WTC11 (cell line): ENCODE data around the gene ZNF613. TPM values are rescaled to one million over a fixed set of nuclear protein-coding genes. Genes with fewer than 3 reads are reported as not detected.

Experiments
- ATAC-seq: fragments of 200-7000 bp; cut with Tn5 transposase; 2 replicates; pipeline ENCODE4 v1.10.0; 2021; ENCODE audit warnings: mild to moderate bottlenecking, moderate library complexity
- CTCF ChIA-PET: fragments of 300-600 bp; sonication (Branson Sonifier 250); formaldehyde crosslinking; loops from one replicate; lab custom pipeline; 2021; ENCODE audit warnings: antibody characterized with exemption; lab: Charles Lee
- POLR2A ChIA-PET: fragments of 350-600 bp; sonication (Branson Sonifier 250); formaldehyde crosslinking; loops from one replicate; lab custom pipeline; 2021; ENCODE audit warnings: antibody characterized with exemption; lab: Charles Lee
- DNase-seq: peaks from one replicate; pipeline ENCODE4 v3.0.0; 2021; ENCODE audit warnings: low spot score
- H3K27ac Mint-ChIP-seq: 2 replicates; pipeline ENCODE4 v1.8.0; 2021; ENCODE audit warnings: mixed read lengths
- H3K27me3 Mint-ChIP-seq: 2 replicates; pipeline ENCODE4 v1.8.0; 2021; ENCODE audit warnings: low read depth, mild to moderate bottlenecking, moderate library complexity, mixed read lengths
- H3K36me3 Mint-ChIP-seq: 2 replicates; pipeline ENCODE4 v1.8.0; 2021; ENCODE audit warnings: mixed read lengths
- H3K4me1 Mint-ChIP-seq: 2 replicates; pipeline ENCODE4 v1.8.0; 2022; ENCODE audit warnings: mixed read lengths
- H3K4me3 Mint-ChIP-seq: 2 replicates; pipeline ENCODE4 v1.8.0; 2021; ENCODE audit warnings: mild to moderate bottlenecking, moderate library complexity, mixed read lengths
- H3K9me3 Mint-ChIP-seq: 2 replicates; pipeline ENCODE4 v1.8.0; 2021; ENCODE audit warnings: mixed read lengths
- IRF2 ChIP-seq: sonication (generic); formaldehyde crosslinking; IDR thresholded peaks from 2 replicates; pipeline ENCODE4 v1.8.0; 2022; ENCODE audit warnings: low read depth, missing genetic modification reagents, borderline replicate concordance
- JUN ChIP-seq: sonication (generic); formaldehyde crosslinking; IDR thresholded peaks from 2 replicates; pipeline ENCODE4 v1.8.0; 2023; ENCODE audit warnings: mild to moderate bottlenecking, missing genetic modification reagents
- NR1H2 ChIP-seq: sonication (generic); formaldehyde crosslinking; IDR thresholded peaks from 2 replicates; pipeline ENCODE4 v1.9.0; 2021; ENCODE audit warnings: mild to moderate bottlenecking, moderate library complexity, missing genetic modification reagents
- NR2C2 ChIP-seq: sonication (generic); formaldehyde crosslinking; IDR thresholded peaks from 2 replicates; pipeline ENCODE4 v1.8.0; 2022; ENCODE audit warnings: mild to moderate bottlenecking, missing genetic modification reagents
- NR3C1 ChIP-seq: sonication (generic); formaldehyde crosslinking; conservative IDR thresholded peaks from 2 replicates; pipeline ENCODE4 v1.8.1; 2023; ENCODE audit warnings: low read depth, mild to moderate bottlenecking, missing genetic modification reagents
- OVOL2 ChIP-seq: fragments of 250-450 bp; sonication (Bioruptor Pico); IDR thresholded peaks from 2 replicates; pipeline ENCODE4 v1.9.0; 2021; ENCODE audit warnings: mild to moderate bottlenecking, borderline replicate concordance
- SMAD4 ChIP-seq: sonication (generic); formaldehyde crosslinking; IDR thresholded peaks from 2 replicates; pipeline ENCODE4 v1.8.0; 2022; ENCODE audit warnings: mild to moderate bottlenecking, missing genetic modification reagents
- TP53 ChIP-seq: sonication (generic); formaldehyde crosslinking; IDR thresholded peaks from 2 replicates; pipeline ENCODE4 v1.8.1; 2023; ENCODE audit warnings: mild to moderate bottlenecking, missing genetic modification reagents
- ZBTB21 ChIP-seq: sonication (generic); formaldehyde crosslinking; IDR thresholded peaks from 2 replicates; pipeline ENCODE4 v1.8.1; 2023; ENCODE audit warnings: mild to moderate bottlenecking, missing genetic modification reagents, borderline replicate concordance
- ZNF121 ChIP-seq: sonication (generic); formaldehyde crosslinking; IDR thresholded peaks from 2 replicates; pipeline ENCODE4 v1.8.0; 2023; ENCODE audit warnings: missing genetic modification reagents
- ZNF232 ChIP-seq: sonication (generic); formaldehyde crosslinking; IDR thresholded peaks from 2 replicates; pipeline ENCODE4 v1.8.0; 2022; ENCODE audit warnings: mild to moderate bottlenecking, missing genetic modification reagents
- total RNA-seq: library from RNA; stranded (reverse); gene quantifications from 3 replicates; pipeline ENCODE4 v1.2.3, GENCODE V29; 2021
- TF ChIP-seq, protein P1 (sequence below): sonication (generic); formaldehyde crosslinking; IDR thresholded peaks from 2 replicates; pipeline ENCODE4 v1.8.1; 2022; ENCODE audit warnings: mild to moderate bottlenecking, moderate library complexity, missing genetic modification reagents
- TF ChIP-seq, protein P2 (sequence below): fragments of 250-450 bp; sonication (Bioruptor Pico); IDR thresholded peaks from 2 replicates; pipeline ENCODE4 v2.1.2; 2022; ENCODE audit warnings: mild to moderate bottlenecking, moderate library complexity
- TF ChIP-seq, protein P3 (sequence below): sonication (generic); formaldehyde crosslinking; IDR thresholded peaks from 2 replicates; pipeline ENCODE4 v1.8.1; 2023; ENCODE audit warnings: mild to moderate bottlenecking, missing genetic modification reagents, borderline replicate concordance
- TF ChIP-seq, protein P4 (sequence below): sonication (generic); formaldehyde crosslinking; IDR thresholded peaks from 2 replicates; pipeline ENCODE4 v1.8.1; 2023; ENCODE audit warnings: mild to moderate bottlenecking, missing genetic modification reagents
- TF ChIP-seq, protein P5 (sequence below): sonication (generic); formaldehyde crosslinking; IDR thresholded peaks from 2 replicates; pipeline ENCODE4 v1.8.1; 2023; ENCODE audit warnings: mild to moderate bottlenecking, missing genetic modification reagents, moderate library complexity
- TF ChIP-seq, protein P6 (sequence below): fragments of 250-450 bp; sonication (Bioruptor Pico); IDR thresholded peaks from 2 replicates; pipeline ENCODE4 v1.9.0; 2021; ENCODE audit warnings: mild to moderate bottlenecking, borderline replicate concordance

The ZNF613 gene
- total RNA-seq, 1 experiment from 2014 or later = 13.7 TPM

DNA sequence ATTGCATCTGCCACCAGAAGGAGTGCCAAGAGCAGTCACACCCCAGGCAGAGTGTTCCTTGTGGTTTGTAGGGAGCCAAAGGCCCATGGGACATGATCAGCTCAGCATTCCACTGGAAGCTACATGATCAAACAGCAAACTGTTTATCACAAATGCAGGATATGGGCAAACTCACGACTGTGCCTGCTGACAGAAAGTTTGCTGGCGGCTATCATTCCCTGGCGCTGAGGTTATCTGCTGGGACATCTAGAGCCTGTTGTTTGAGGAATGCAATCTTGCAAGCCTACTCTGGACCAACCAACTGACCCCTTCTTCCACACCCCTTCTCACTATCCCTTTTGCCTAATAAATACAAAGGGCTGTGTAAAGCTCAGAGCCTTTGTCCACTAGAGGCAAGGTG lies 7.7 kb upstream of the ZNF613 start (continued):
- TF ChIP-seq, protein P1, sequence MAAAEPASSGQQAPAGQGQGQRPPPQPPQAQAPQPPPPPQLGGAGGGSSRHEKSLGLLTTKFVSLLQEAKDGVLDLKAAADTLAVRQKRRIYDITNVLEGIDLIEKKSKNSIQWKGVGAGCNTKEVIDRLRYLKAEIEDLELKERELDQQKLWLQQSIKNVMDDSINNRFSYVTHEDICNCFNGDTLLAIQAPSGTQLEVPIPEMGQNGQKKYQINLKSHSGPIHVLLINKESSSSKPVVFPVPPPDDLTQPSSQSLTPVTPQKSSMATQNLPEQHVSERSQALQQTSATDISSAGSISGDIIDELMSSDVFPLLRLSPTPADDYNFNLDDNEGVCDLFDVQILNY (CRISPR knock-in tag) = no peak
- TF ChIP-seq NR2C2 (no peak), ZNF232 (CRISPR knock-in tag) (no peak), SMAD4 (CRISPR knock-in tag) (no peak), NR3C1 (CRISPR knock-in tag) (no peak), OVOL2 (CRISPR knock-in tag) (no peak)
- TF ChIP-seq, protein P2, sequence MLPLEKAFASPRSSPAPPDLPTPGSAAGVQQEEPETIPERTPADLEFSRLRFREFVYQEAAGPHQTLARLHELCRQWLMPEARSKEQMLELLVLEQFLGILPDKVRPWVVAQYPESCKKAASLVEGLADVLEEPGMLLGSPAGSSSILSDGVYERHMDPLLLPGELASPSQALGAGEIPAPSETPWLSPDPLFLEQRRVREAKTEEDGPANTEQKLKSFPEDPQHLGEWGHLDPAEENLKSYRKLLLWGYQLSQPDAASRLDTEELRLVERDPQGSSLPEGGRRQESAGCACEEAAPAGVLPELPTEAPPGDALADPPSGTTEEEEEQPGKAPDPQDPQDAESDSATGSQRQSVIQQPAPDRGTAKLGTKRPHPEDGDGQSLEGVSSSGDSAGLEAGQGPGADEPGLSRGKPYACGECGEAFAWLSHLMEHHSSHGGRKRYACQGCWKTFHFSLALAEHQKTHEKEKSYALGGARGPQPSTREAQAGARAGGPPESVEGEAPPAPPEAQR = no peak

DNA sequence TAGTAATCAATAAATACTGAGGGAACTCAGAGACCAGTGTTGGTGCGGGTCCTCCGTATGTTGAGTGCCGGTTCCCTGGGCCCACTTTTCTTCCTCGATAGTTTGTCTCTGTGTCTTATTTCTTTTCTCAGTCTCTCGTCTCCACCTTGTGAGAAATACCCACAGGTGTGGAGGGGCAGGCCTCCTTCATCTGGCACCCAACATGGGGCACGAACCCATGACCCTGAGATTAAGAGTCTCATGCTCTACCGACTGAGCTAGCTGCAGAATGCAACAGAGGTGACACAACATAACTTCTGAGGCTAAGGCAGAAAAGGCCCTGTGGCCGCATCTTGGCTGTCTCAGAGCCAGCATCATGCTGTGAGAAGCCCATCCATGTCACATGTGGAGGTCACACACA lies 5.3 kb upstream of the ZNF613 start:
- POLR2A ChIA-PET = no interaction called here
- no peak overlapping the region for H3K27ac Mint-ChIP-seq
- no peak for DNase-seq
- TF ChIP-seq NR1H2 = no peak
- TF ChIP-seq, protein P2 = no peak
- TF ChIP-seq, all 79 proteins: peak for 0
- CTCF ChIA-PET = no interaction called here
- Mint-ChIP-seq H3K4me1 (peaks cover 4% of the 10 kb centered on the region), H3K9me3 (peaks cover 95% of the 10 kb centered on the region), H3K36me3 (peaks cover 92% of the 10 kb centered on the region), H3K27me3 (peaks cover 35% of the 10 kb centered on the region), H3K4me3 (no peak overlapping the region)
- ATAC-seq = no peak

DNA sequence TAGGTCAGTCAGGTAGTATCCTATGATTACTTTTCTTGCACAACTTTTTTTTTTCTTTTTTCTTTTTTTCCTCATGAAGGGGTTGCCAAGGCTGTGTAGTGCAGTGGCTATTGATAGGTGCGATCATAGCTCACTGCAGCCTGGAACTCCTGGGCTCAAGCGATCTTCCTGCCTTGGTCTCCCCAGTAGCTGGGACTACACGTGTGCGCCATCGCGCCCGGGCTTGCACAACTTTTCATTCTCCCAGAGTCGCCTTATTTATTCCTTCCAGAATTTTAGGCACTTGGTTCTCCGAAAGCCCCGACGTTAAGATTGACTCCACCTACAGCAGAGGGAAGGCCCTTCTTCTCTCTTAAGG lies 867 bp upstream of the ZNF613 start:
- CTCF ChIA-PET = no interaction called here
- Mint-ChIP-seq H3K36me3 (peaks cover 82% of the 10 kb centered on the region), H3K27me3 (peaks cover 20% of the 10 kb centered on the region), H3K27ac (peak overlapping the region; percentile 100), H3K9me3 (peaks cover 52% of the 10 kb centered on the region), H3K4me1 (peaks cover 20% of the 10 kb centered on the region), H3K4me3 (peak overlapping the region; percentile 99)
- DNase-seq (no peak), ATAC-seq (no peak)
- POLR2A ChIA-PET = no interaction called here
- TF ChIP-seq, protein P3, sequence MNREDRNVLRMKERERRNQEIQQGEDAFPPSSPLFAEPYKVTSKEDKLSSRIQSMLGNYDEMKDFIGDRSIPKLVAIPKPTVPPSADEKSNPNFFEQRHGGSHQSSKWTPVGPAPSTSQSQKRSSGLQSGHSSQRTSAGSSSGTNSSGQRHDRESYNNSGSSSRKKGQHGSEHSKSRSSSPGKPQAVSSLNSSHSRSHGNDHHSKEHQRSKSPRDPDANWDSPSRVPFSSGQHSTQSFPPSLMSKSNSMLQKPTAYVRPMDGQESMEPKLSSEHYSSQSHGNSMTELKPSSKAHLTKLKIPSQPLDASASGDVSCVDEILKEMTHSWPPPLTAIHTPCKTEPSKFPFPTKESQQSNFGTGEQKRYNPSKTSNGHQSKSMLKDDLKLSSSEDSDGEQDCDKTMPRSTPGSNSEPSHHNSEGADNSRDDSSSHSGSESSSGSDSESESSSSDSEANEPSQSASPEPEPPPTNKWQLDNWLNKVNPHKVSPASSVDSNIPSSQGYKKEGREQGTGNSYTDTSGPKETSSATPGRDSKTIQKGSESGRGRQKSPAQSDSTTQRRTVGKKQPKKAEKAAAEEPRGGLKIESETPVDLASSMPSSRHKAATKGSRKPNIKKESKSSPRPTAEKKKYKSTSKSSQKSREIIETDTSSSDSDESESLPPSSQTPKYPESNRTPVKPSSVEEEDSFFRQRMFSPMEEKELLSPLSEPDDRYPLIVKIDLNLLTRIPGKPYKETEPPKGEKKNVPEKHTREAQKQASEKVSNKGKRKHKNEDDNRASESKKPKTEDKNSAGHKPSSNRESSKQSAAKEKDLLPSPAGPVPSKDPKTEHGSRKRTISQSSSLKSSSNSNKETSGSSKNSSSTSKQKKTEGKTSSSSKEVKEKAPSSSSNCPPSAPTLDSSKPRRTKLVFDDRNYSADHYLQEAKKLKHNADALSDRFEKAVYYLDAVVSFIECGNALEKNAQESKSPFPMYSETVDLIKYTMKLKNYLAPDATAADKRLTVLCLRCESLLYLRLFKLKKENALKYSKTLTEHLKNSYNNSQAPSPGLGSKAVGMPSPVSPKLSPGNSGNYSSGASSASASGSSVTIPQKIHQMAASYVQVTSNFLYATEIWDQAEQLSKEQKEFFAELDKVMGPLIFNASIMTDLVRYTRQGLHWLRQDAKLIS = no peak
- no peak for TF ChIP-seq JUN (CRISPR knock-in tag)
- TF ChIP-seq, protein P4, sequence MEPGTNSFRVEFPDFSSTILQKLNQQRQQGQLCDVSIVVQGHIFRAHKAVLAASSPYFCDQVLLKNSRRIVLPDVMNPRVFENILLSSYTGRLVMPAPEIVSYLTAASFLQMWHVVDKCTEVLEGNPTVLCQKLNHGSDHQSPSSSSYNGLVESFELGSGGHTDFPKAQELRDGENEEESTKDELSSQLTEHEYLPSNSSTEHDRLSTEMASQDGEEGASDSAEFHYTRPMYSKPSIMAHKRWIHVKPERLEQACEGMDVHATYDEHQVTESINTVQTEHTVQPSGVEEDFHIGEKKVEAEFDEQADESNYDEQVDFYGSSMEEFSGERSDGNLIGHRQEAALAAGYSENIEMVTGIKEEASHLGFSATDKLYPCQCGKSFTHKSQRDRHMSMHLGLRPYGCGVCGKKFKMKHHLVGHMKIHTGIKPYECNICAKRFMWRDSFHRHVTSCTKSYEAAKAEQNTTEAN = no peak
- no peak for TF ChIP-seq ZBTB21
- TF ChIP-seq, protein P1 (CRISPR knock-in tag) = no peak
- no peak for TF ChIP-seq ZNF121 (CRISPR knock-in tag)
- TF ChIP-seq, protein P5, sequence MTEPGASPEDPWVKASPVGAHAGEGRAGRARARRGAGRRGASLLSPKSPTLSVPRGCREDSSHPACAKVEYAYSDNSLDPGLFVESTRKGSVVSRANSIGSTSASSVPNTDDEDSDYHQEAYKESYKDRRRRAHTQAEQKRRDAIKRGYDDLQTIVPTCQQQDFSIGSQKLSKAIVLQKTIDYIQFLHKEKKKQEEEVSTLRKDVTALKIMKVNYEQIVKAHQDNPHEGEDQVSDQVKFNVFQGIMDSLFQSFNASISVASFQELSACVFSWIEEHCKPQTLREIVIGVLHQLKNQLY (CRISPR knock-in tag) = no peak
- TF ChIP-seq, protein P6, sequence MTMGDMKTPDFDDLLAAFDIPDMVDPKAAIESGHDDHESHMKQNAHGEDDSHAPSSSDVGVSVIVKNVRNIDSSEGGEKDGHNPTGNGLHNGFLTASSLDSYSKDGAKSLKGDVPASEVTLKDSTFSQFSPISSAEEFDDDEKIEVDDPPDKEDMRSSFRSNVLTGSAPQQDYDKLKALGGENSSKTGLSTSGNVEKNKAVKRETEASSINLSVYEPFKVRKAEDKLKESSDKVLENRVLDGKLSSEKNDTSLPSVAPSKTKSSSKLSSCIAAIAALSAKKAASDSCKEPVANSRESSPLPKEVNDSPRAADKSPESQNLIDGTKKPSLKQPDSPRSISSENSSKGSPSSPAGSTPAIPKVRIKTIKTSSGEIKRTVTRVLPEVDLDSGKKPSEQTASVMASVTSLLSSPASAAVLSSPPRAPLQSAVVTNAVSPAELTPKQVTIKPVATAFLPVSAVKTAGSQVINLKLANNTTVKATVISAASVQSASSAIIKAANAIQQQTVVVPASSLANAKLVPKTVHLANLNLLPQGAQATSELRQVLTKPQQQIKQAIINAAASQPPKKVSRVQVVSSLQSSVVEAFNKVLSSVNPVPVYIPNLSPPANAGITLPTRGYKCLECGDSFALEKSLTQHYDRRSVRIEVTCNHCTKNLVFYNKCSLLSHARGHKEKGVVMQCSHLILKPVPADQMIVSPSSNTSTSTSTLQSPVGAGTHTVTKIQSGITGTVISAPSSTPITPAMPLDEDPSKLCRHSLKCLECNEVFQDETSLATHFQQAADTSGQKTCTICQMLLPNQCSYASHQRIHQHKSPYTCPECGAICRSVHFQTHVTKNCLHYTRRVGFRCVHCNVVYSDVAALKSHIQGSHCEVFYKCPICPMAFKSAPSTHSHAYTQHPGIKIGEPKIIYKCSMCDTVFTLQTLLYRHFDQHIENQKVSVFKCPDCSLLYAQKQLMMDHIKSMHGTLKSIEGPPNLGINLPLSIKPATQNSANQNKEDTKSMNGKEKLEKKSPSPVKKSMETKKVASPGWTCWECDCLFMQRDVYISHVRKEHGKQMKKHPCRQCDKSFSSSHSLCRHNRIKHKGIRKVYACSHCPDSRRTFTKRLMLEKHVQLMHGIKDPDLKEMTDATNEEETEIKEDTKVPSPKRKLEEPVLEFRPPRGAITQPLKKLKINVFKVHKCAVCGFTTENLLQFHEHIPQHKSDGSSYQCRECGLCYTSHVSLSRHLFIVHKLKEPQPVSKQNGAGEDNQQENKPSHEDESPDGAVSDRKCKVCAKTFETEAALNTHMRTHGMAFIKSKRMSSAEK (CRISPR knock-in tag) = no peak
- TF ChIP-seq IRF2 = no peak
- no peak for TF ChIP-seq TP53
